ENCODE measurements around the gene TMEM184B.

GRCh38 chr22:38247713-38248112 is 25.1 kb downstream of the TMEM184B start:
- no peak for TF ChIP-seq YY1 (IDR thresholded peaks at IDR 0.05; ENCODE audit: insufficient read depth, insufficient read length)
- no peak for TF ChIP-seq ZNF274 (IDR thresholded peaks at IDR 0.05; ENCODE audit: low read depth, low read length)

All from NT2/D1 (cell line).